ENCODE data around the gene ALG8.
"Not testable (repeated sequence)": the region's sequence is repeated elsewhere in the genome, so short reads cannot be mapped to it uniquely, and the experiment has no call there.

ALG8 gene

DNA sequence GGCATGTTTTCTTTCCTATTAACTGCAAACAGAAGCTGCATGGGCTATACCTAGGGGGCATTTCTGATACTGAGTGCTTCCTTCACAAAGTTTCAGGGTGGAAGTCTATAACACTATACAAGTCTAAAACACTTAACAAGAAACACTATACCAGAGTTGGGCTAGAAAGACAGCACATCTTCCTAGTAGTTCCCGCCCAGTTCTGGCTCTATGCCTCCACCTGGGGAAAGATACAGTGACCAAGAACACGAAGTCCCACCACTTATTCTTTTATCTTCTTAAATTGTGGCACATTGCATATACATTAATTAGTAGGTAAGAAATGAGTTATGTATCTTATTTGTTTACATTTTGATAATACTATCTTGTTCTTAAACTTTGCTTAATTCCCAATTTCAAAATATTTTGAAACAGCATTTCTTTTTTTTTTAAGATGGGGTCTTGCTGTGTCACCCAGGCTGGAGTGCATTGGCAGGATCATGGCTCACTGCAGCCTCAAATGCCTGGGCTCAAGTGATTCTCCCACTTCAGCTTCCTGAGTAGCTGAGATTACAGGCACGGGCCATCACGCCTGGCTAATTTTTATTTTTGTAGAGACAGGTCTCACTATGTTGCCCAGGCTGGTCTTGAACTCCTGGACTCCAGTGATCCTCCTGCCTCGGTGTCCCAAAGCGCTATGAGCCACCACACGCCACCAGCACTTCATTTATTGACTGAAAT is 41.6 kb downstream of the ALG8 start:
- peaks cover 43% of the 10 kb centered on the region for H3K36me3 ChIP-seq (ENCODE audit: insufficient read depth, insufficient read length, low read length)
- no peak overlapping the region for H3K4me3 ChIP-seq (ENCODE audit: insufficient read length, low read depth)
- no peaks in the 10 kb centered on the region for H3K4me1 ChIP-seq (ENCODE audit: insufficient read depth, insufficient read length)
- no peaks in the 10 kb centered on the region for H3K27me3 ChIP-seq (ENCODE audit: insufficient read depth, insufficient read length)
- no peaks in the 10 kb centered on the region for H3K9me3 ChIP-seq (ENCODE audit: insufficient read depth, low read length)
- no peak for DNase-seq (ENCODE audit: low read depth, low spot score)
- H3K9ac ChIP-seq (ENCODE audit: insufficient read length, low read depth) = no peak overlapping the region
- TF ChIP-seq SUZ12 (IDR thresholded peaks at IDR 0.05; ENCODE audit: extremely low read depth, insufficient read depth, insufficient read length) = no peak
- no peak for TF ChIP-seq YY1 (IDR thresholded peaks at IDR 0.05; ENCODE audit: insufficient read depth, insufficient read length)
- no peak for TF ChIP-seq ZNF274 (IDR thresholded peaks at IDR 0.05; ENCODE audit: low read depth, low read length)

DNA sequence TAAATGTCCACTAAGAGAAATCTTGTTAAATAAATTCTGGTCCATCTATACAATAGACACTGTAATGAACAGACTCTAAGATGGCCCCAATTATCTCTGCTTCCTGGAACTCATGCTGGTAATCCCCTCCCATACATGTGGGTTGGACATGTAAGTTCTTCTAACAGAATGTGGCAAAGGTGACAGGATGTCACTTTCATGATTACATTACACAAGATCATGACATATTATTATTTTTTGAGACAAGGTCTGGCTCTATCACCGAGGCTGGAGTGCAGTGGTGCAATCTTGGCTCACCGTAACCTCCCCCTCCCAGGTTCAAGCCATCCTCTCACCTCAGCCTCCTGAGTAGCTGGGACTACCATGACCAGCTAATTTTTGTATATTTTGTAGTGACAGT is 45.2 kb downstream of the ALG8 start:
- H3K4me1 ChIP-seq (ENCODE audit: insufficient read depth, insufficient read length) = no peaks in the 10 kb centered on the region
- no peak overlapping the region for H3K9ac ChIP-seq (ENCODE audit: insufficient read length, low read depth)
- peaks cover 20% of the 10 kb centered on the region for H3K36me3 ChIP-seq (ENCODE audit: insufficient read depth, insufficient read length, low read length)
- no peak for DNase-seq (ENCODE audit: low read depth, low spot score)
- H3K9me3 ChIP-seq (ENCODE audit: insufficient read depth, low read length) = no peaks in the 10 kb centered on the region
- H3K27me3 ChIP-seq (ENCODE audit: insufficient read depth, insufficient read length) = no peaks in the 10 kb centered on the region
- no peak for TF ChIP-seq SUZ12 (IDR thresholded peaks at IDR 0.05; ENCODE audit: extremely low read depth, insufficient read depth, insufficient read length)
- no peak for TF ChIP-seq YY1 (IDR thresholded peaks at IDR 0.05; ENCODE audit: insufficient read depth, insufficient read length)
- no peak for TF ChIP-seq ZNF274 (IDR thresholded peaks at IDR 0.05; ENCODE audit: low read depth, low read length)
- H3K4me3 ChIP-seq (ENCODE audit: insufficient read length, low read depth) = no peak overlapping the region

DNA sequence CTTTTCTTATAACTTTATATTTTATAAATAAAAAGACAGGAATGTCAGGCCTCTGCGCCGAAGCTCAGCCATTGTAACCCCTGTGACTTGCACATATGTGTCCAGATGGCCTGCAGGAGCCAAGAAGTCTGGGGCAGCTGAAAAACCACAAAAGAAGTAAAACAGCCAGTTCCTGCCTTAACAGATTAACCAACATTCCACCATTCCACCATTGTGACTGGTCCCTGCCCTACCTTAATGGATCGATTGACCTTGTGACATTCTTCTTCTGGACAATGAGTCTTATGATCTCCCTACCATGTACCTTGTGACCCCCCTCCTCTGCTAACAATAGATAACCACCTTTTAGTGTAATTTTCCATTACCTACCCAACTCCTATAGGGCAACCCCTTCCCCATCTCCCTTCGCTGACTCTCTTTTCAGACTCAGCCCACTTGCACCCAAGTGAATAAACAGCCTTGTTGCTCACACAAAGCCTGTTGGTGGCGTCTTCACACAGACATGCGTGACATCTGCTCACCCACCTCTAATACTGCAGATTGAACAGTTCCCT is 52.8 kb downstream of the ALG8 start:
- H3K27me3 ChIP-seq (ENCODE audit: insufficient read depth, insufficient read length); H3K36me3 ChIP-seq (ENCODE audit: insufficient read depth, insufficient read length, low read length); H3K4me1 ChIP-seq (ENCODE audit: insufficient read depth, insufficient read length); H3K4me3 ChIP-seq (ENCODE audit: insufficient read length, low read depth); H3K9ac ChIP-seq (ENCODE audit: insufficient read length, low read depth); H3K9me3 ChIP-seq (ENCODE audit: insufficient read depth, low read length); DNase-seq (ENCODE audit: low read depth, low spot score): not testable (repeated sequence)

DNA sequence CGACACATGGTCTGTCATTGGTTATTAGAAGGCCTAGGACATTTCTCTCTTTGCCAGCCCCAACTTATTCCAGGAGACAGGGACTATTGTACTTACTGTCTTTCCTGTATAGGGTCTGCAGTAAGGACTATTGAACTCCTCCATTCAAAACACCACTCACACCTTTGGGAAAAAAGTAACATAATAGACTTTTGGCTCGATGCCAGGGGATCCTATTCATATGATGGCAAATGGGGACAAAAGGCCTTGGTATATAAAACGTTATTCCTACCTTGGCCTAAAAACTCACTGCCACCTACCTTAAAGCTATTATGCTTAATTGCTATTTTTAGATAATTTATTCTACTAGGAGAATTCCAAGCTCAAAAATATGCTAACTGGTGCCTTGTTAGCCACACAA is 53.5 kb downstream of the ALG8 start:
- Histone ChIP-seq H3K9ac (ENCODE audit: insufficient read length, low read depth) (no peak overlapping the region), H3K4me3 (ENCODE audit: insufficient read length, low read depth) (no peak overlapping the region), H3K4me1 (ENCODE audit: insufficient read depth, insufficient read length) (no peaks in the 10 kb centered on the region), H3K27me3 (ENCODE audit: insufficient read depth, insufficient read length) (no peaks in the 10 kb centered on the region), H3K36me3 (ENCODE audit: insufficient read depth, insufficient read length, low read length) (no peaks in the 10 kb centered on the region), H3K9me3 (ENCODE audit: insufficient read depth, low read length) (no peaks in the 10 kb centered on the region)
- DNase-seq (ENCODE audit: low read depth, low spot score) = no peak
- TF ChIP-seq SUZ12 (IDR thresholded peaks at IDR 0.05; ENCODE audit: extremely low read depth, insufficient read depth, insufficient read length) (no peak), ZNF274 (IDR thresholded peaks at IDR 0.05; ENCODE audit: low read depth, low read length) (no peak), YY1 (IDR thresholded peaks at IDR 0.05; ENCODE audit: insufficient read depth, insufficient read length) (no peak)

- H3K27me3 ChIP-seq (ENCODE audit: insufficient read depth, insufficient read length); H3K9ac ChIP-seq (ENCODE audit: insufficient read length, low read depth): not testable (repeated sequence)
Measured at GRCh38 chr11:78084506-78084905, 54.9 kb downstream of the ALG8 start.

DNA sequence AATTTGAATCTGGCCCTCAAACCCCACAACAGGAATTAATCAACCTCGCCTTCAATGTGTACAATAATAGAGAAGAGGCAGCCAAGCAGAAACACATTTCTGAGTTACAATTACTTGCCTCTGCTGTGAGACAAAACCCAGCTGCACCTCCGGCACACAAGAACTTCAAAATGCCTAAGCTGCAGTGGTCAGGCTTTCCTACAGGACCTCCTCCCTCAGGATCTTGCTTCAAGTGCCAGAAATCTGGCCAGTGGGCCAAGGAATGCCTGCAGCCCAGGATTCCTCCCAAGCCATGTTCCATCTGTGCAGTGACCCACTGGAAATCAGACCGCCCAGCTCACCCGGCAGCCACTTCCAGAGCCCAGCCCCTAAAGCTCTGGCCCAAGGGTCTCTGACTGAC is 56.4 kb downstream of the ALG8 start:
- H3K4me1 ChIP-seq (ENCODE audit: insufficient read depth, insufficient read length) = no peaks in the 10 kb centered on the region
- H3K9ac ChIP-seq (ENCODE audit: insufficient read length, low read depth) = no peak overlapping the region
- no peaks in the 10 kb centered on the region for H3K27me3 ChIP-seq (ENCODE audit: insufficient read depth, insufficient read length)
- peaks cover 5% of the 10 kb centered on the region for H3K36me3 ChIP-seq (ENCODE audit: insufficient read depth, insufficient read length, low read length)
- H3K9me3 ChIP-seq (ENCODE audit: insufficient read depth, low read length) = no peaks in the 10 kb centered on the region
- H3K4me3 ChIP-seq (ENCODE audit: insufficient read length, low read depth) = no peak overlapping the region
- DNase-seq (ENCODE audit: low read depth, low spot score) = no peak
- no peak for TF ChIP-seq SUZ12 (IDR thresholded peaks at IDR 0.05; ENCODE audit: extremely low read depth, insufficient read depth, insufficient read length)
- TF ChIP-seq YY1 (IDR thresholded peaks at IDR 0.05; ENCODE audit: insufficient read depth, insufficient read length) = no peak
- TF ChIP-seq ZNF274 (IDR thresholded peaks at IDR 0.05; ENCODE audit: low read depth, low read length) = no peak

More at GRCh38 chr11:78084506-78084905, 54.9 kb downstream of the ALG8 start:
- H3K4me1 ChIP-seq (ENCODE audit: insufficient read depth, insufficient read length); H3K9me3 ChIP-seq (ENCODE audit: insufficient read depth, low read length); H3K4me3 ChIP-seq (ENCODE audit: insufficient read length, low read depth); DNase-seq (ENCODE audit: low read depth, low spot score); H3K36me3 ChIP-seq (ENCODE audit: insufficient read depth, insufficient read length, low read length): not testable (repeated sequence)

DNA sequence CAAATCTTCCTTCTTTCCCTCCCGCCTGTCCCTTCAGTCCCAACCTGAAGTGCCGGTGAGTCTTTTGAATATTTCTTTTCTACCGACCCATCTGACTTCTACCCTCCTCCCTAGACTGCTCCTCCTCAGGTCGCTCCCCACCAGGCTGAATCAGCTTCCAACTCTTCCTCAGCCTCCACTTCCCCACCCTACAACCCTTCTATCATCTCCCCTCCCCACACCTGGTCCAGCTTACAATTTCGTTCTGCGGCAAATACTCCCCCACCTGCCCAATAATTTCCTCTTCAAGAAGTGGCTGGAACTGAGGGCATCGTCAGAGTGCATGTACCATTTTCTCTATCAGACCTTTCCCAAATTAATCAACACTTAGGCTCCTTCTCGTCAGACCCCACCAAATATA is 57.3 kb downstream of the ALG8 start:
- no peak for TF ChIP-seq SUZ12 (IDR thresholded peaks at IDR 0.05; ENCODE audit: extremely low read depth, insufficient read depth, insufficient read length)
- TF ChIP-seq ZNF274 (IDR thresholded peaks at IDR 0.05; ENCODE audit: low read depth, low read length) = no peak
- no peak for TF ChIP-seq YY1 (IDR thresholded peaks at IDR 0.05; ENCODE audit: insufficient read depth, insufficient read length)
- H3K9me3 ChIP-seq (ENCODE audit: insufficient read depth, low read length) = no peaks in the 10 kb centered on the region
- H3K36me3 ChIP-seq (ENCODE audit: insufficient read depth, insufficient read length, low read length) = peaks cover 13% of the 10 kb centered on the region
- no peak for DNase-seq (ENCODE audit: low read depth, low spot score)
- no peak overlapping the region for H3K9ac ChIP-seq (ENCODE audit: insufficient read length, low read depth)
- no peaks in the 10 kb centered on the region for H3K27me3 ChIP-seq (ENCODE audit: insufficient read depth, insufficient read length)
- H3K4me1 ChIP-seq (ENCODE audit: insufficient read depth, insufficient read length) = no peaks in the 10 kb centered on the region
- no peak overlapping the region for H3K4me3 ChIP-seq (ENCODE audit: insufficient read length, low read depth)
